ACHN (cell line): ENCODE measurements around the gene OR6X1.

Experiments
- DNase-seq: peaks from one replicate; pipeline ENCODE4 v3.0.0-alpha.2; 2015
- in situ Hi-C: cut with HindIII; loops from 2 replicates; pipeline ENCODE4 v1.10.0; 2017; ENCODE audit warnings: low sequenced_read_pairs, low pct_ligation_motif_present, low pct_unique_long_range_greater_than_20kb

OR6X1 gene

GRCh38 chr11:123707606-123708205 lies 46.6 kb downstream of the OR6X1 start:
- DNase-seq = peak; percentile 57
- in situ Hi-C loops = no loop called here

GRCh38 chr11:123707206-123707605 lies 47.1 kb downstream of the OR6X1 start:
- in situ Hi-C loops = no loop called here
- DNase-seq = no peak

GRCh38 chr11:123704341-123704740 lies 50.0 kb downstream of the OR6X1 start:
- DNase-seq = no peak
- in situ Hi-C loops = no loop called here
